Medulla oblongata (tissue), 1 donor: ENCODE measurements around the gene SSBP3.

Experiments used
- DNase-seq: peaks from one replicate; pipeline ENCODE4 v3.0.0-alpha.2; 2015; ENCODE audit errors: extremely low spot score

Gene SSBP3

DNA sequence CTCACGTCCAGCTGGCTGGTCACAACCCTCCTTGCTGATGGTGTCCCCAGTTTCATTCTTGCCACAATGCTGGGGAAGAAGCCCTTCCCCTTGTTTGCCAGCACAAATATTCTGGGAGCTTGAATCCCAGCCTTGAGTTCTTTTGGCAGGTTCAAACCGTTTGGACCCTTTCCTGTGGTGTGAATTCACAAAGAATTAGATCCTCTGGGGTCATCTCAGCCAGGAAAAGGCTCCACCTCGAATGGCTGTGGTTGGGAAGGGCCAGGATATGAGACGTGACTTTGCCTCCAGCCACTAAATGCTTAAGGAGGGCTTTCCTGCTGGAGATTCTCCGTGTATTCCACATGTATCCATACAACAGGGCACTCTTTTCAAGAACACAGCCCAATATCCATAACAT lies 139.3 kb downstream of the SSBP3 start:
- no peak for DNase-seq

DNA sequence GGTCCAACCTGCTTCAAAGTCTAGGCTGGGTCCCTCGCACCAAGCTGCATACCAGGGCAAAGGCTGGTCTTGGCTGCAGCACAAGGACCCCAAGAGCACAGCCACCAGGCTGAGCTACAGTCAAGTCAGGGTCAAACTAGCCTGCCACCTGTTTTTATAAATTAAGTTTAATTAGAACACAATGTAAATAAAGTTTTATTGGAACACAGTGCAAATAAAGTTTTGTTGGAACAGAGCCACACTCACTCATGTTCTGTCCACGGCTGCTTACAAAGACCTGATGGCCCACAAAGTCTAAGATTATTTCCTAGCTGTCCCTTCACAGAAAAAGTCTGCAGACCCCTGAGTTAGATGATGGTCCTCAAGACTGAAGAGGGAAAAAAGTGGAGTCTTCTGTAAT lies 140.0 kb downstream of the SSBP3 start:
- DNase-seq = no peak

DNA sequence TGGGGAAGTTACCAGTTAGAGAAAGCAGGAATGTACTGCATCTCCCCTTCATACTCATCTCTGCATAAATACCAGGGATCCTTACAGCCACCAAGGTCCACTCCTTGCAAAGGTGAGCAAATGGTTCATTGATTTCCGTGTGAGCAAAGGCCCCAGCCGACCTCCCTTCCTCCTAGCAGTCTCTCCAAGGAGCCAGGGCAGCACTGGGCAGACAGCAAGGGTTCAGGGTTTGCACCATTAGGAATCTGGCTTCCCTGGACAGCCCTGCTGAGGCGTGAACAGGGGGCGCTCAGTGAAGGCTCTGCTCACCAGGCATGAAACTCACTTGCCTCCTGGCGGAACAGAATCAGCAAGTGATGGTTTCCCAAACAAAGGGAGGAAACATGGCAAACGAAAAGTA lies 140.5 kb downstream of the SSBP3 start:
- no peak for DNase-seq

DNA sequence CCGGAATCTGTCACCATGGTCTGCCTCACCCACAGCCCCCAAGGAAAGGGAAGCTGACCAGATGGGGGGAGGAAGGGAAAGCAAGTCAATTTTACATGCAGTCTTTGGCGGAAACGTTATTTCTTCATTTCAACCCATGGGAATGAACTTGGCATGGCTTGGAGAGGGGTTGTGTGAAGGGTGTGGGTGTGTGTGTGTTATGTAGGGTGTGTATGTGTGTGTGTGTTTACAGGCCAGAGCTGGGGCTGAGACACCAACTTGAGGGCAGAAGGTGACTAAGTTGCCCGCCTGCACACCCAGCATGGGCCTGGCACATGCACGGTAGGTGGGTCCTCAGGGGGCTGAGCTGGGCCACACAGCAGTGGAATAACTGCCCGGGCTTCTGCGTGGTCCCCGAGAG lies 141.1 kb downstream of the SSBP3 start:
- DNase-seq = no peak

DNA sequence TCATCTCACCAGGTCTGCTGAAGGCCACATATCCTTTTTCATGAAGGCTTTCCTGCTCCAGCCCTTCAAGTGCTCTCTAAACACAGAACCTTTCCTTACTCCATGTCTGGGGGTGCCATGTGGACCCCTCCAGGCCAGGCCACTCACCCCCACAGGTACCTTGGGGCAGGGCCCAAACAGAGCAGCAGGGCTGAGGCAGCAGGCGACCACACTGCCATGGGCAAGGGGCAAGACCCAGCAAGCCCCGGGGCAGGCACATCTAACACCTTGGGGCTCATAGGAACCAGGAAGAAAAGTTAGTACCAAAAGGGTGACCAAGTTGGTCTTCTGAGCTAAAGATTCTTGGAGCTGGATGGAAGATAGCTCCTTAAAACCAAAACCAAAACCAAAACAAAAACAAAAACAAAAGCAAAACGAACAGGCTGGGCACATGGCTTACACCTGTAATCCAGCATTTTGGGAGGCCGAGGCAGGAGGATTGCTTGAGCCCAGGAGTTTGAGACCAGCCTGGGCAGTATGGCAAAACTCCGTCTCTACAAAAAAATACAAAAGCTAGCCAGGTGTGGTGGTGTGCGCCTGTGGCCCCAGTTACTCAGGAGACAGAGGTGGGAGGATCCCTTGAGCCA lies 142.5 kb downstream of the SSBP3 start:
- DNase-seq = no peak

DNA sequence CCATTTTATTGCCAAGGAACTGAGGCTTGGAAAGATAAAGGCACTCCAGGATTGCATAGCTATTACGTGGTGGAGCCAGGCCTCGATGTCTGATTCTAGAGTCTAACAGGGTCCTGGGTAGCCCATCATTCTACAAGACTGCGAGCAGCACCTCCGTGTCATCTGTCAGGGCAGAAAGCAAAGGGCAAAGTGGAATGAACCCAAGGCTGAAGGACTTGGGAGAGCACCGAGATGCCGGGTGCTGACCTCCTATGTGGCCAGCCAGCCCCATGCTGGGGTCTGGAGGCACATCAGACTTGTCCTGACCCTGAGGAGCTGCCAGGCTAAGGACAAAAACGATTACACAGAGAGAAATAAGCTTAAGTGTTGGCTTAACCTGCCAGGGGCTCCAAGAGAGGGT lies 143.9 kb downstream of the SSBP3 start:
- DNase-seq = no peak

DNA sequence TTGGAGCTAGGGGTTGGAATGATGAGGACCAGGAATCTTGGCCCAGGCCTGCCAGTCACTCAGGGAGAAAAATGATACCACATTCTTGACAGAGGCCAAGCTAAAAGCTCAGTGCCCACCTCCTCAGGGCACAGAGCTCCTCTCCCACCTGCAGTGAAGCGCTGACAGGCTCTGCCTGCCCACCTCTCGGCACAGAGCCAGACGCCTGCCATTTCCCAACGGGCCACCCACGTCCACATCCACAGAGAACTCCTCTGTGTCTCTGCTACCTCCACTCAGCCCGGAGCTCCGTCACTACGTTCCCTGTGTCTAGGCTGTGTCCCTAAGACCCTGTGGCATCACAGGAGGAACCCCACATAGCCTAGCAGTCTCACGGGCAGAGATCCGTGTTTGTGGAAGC lies 145.4 kb downstream of the SSBP3 start:
- DNase-seq = no peak

DNA sequence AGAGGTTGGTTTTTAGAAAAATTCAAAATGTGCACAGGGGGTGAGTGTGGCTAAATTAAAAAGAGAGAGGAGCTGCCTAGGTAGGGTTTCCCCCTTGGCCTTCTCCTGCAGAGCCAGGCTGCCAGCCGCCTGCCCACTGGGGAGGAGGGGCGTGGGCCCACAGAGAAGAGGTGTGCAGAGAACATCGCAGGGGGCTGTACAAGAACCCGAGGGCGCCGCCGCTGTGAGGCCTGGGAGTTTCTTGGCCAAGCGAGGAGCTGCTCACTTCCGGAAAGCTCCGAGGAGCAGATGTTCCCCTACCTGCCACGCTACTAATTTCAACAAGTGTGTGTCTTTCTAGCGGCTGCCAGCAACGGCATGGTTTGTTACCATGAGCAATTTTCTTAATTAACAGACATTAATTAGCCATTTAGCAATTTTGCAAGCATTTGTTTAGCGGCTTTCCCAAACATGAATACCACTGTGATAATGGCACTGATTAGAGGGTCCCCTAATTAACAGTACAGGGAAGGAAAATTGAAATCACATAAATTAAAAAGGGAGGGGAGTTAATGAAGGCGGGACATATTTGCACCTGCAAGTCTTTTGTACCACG lies 146.6 kb downstream of the SSBP3 start:
- DNase-seq = no peak

DNA sequence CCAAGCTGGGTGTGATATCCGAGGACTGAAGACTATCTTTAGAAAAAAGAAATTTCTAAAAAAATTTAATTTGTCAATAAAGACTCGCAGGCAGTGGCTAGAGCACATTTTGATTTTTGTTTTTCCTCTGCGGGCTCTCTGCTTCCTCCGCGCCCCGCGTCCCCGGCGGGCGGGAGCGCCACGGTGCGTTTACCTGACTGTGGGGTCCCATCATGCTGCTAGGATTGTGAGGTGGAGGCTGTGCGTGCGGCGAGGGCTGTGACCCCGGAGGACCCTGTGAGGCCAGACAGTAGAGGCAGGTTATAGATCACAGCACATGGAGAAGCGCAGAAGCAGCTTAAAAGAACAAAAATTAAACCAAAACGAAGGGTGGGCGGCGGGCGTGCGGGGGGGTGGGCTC lies 148.3 kb downstream of the SSBP3 start:
- DNase-seq = no peak

DNA sequence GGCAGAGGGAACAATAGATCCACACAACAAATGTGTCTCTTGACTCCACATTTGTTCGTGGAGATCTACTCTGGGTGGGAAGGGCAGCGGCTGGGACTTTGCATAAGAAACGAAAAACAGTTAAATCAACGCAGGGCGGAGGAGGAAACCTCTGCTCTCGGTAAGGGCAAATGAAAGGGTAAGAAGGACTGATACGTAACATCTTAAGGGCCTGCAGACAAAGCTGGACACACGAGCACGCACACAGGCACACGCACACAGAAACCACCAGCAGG lies 148.9 kb downstream of the SSBP3 start:
- no peak for DNase-seq

DNA sequence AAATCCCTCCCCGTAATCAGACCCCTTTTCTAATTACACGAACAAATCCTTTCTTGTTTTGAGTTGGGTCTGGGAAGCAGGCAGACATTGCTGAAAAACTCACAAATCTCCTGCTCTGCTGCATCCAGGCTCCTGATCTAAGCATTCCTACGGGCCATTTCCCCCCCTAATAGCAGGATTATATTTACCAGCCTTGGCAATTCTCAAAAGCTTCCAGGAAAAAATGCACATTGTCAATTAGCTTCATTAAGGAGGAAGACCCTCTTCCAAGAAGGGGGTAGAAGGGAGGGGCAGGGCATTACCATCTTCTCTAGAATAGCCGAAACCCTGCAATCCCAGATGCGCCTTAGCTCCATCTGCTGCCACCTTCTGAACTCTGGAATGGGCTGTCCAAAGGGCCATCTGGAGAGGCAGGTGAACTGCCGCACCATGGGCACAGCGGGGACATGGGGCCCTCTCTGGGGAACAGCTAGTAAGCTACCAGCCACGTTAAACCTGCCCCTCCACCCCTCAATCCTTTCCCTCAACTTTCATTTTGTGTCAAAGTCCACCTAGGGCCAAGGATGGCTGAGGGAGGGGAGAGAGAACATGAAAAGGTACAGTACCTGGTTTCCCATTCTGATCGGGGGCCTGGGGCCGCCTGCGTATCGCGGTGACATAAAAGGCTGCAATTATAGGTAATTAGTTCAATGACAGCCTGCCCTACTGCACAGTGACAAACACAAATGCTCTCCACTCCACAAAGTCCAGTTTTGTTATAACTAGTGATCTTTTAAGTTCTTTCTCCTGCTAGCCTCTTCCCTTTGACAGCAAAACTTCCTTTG lies 149.5 kb downstream of the SSBP3 start:
- no peak for DNase-seq

DNA sequence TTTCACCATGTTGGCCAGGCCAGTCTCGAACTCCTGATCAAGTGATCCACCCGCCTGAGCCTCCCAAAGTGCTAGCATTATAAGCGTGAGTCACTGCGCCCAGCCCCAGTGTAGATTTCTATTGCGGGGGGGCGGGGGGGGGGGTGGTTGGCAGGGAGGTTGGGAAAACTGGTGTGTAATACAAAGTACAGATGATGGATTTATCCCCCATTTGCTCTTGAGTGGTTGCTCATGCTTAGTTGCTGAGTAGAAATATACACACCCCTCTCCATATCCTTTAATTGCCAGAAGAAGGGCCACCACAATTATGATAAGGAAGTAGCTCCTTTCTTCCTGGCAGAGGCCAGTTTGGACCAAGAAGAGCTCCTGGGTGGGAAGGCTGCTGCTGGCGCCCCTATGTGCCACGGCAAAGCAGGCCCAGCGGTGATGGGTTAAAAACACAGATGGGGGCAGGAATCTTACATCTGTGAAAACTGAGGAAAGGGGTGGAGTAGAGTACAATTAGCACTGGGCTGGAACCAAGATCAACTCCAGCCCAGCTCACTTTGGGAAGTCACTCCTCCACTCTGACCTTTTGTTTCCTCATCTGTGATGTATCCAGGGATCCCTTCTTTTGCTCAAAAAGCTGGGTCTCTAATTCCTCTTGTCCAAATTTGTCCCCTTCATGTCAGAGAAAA lies 151.0 kb downstream of the SSBP3 start:
- DNase-seq = no peak

DNA sequence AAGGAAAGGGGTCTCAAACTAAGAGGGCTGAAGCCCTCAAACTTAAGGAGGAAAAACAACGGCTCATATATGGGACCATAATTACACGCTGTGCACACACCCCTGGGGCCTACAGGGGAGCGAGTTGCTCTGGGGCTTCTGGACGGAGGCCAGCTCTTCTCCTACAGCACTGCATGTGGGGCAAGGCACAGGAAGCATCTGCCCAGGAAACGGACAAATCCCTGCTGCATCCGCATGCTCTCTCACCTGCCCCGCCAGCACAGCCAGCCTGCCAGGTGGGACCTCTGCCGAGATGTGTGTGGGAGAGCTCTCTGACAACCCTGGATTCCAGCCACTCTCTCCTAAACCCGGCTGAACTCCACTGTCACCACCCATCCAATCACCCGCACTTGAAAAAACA lies 152.1 kb downstream of the SSBP3 start:
- no peak for DNase-seq

DNA sequence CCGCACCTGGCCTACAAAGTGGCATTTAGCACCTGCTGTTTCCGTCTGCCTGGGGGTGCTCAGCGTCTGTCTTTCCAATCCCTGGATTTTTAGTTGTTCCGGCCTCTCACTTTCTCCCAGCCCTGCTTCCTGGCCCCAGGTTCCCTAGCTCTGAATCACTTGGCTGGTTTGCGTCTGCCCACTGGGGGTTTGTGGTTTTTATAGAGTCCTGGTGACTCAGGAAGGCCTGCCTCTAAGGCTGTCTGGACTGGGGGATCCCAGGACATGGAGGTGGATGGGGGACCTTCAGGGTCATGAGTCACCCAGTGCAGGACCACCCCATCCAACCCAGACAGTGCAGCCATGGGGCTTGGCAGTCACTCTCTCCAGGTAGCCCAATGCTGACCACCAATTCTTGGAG lies 152.7 kb downstream of the SSBP3 start:
- no peak for DNase-seq

DNA sequence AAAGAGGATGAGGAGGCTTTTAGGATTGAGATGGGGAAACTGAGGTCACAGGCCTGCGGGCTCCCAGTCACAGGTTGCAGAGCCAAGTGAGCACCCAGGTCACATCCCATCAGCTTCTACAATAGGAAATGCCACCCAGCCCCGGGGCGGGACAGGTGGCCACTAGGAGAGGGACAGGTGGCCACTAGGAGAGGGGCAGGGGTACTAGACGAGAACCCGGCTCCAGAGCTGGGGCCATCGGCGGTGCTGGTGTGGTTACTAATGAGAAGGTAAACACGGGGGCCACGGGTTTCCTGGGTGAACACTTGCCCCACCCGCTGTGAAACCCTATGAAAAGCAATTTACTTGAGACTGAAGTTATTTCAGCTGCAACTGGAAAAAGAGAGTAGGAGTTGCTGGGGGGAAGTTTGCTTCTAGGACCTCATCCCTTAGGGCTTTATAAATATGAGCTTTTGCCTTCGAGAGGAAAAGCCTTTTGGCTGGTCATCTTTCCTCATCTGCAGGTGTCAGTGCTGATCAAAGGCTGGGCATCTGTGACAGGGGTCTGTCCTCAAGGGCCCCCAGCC lies 153.7 kb downstream of the SSBP3 start:
- DNase-seq = no peak

DNA sequence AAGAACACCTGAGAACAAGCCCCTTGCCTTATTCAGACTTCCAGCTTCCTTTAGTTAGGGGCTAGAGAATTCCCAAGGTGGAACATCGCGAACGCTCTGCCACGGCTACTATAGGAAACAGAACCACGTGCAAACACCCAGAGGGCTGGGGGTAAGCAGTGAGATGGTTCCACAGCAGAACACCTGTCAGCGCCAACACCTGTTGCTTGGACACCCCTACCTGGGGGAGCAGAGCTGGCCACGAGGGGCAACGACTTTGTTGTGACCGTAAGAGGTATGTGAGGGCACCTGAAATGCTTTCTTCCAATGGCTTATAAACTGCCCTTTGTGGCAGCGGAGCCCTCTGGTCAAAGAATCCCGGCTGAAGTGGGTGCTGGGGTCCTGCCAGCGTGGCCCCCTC lies 155.5 kb downstream of the SSBP3 start:
- DNase-seq = no peak

DNA sequence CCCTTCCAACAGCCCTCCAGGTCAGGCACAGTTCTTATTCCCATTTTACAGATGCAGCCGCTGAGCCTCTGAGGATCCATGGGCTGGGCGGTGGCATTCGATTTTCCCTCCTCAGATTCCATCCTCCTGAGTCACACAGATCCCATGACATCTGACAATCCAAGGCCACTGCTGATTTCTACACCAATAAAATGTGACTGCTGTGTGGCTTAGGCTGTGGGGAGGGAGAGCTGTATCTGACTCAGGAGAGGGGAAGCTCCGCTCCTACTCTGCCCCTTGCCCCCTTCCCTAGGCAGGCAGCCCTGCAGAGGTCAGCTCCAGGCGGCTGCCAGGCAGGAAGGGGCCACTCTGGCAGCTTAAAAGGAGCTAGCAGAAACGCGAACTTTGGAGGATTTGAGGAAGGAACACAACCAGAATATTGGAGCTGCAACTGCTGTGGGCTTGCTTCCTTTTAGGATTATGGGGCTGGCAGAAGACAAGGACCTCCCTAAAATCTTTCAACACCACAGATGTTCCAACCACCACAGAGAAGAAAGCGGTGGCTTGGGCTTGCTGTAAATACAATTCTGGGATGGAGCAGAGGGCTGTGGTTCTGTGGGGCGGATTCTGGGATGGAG lies 156.3 kb downstream of the SSBP3 start:
- no peak for DNase-seq

DNA sequence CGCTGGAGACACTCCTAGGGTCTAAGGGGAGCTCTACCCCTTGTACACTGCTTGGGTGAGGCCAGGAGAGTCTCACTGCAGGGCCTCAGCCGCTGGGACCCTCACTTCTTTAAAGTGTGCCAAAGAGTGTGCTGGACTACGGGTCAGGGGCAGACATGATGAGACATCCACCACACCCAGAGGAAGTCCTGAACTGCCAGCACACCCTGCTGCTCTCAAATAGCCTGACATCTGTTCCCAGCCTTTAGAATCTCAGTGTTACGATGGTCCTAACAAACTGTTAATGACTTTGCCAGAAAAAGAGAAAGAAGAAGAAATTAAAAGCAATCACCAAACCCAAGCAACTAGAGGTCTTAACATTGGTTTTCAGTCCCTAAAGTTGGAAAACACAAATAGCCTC lies 157.2 kb downstream of the SSBP3 start:
- no peak for DNase-seq

DNA sequence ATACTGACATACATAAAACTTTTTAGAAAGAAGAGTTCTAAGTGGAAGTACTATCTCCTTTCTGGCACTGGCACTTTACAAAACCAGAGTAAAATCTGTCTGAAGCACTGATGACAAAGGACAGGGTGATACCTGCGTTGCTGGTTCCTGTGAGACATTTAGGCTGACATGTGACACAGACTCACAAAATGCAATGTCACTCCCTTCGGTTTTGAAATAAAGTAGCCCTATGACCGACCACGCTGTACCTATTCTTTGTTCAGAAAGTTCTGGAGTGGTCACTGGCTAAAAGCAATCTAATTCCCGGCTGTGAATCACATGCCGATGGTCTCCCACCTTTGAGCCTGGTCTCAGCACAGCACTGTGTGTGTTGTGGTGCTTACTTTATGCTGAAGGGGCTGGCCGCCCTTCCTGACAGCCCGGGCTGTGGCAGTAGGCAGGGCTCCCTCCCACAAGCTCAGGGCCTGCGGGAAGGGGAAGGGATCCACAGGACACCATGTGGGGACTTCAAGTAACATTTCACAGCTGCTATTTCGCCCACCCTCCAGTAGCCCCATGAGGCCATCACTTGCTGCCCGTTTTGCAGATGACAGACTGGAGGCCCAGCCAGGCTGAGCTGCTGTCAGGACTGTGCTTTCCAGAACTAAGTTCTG lies 158.2 kb downstream of the SSBP3 start:
- no peak for DNase-seq

DNA sequence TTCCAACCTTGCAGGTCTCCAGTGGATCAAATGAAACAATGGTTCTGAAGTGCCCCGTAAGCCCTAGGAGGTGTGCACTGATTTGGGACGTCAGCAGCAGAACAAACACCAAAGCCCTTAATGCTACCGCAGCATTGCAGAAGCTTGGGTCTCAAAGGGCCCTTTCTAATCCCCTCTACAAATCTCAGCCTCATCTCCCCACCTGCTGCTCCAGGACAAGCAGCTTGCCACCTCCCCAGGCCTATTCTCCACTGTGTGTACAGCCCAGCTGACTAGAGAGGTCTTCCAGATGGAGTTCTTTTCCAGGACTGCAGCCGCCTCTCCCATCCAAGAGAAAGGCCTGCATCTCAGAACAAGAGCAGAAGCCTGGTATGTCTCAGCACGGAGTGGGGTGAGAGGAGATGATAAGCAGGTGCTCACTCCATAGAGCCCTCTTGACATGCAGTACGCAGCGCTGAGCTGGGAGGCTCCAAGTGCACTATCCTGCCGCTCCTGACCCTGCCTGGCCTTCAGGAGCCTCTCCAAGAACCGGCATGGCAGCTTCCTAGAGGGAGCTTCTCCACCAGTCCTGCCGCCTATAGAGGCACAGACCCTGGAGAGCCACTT lies 160.0 kb downstream of the SSBP3 start:
- no peak for DNase-seq

DNA sequence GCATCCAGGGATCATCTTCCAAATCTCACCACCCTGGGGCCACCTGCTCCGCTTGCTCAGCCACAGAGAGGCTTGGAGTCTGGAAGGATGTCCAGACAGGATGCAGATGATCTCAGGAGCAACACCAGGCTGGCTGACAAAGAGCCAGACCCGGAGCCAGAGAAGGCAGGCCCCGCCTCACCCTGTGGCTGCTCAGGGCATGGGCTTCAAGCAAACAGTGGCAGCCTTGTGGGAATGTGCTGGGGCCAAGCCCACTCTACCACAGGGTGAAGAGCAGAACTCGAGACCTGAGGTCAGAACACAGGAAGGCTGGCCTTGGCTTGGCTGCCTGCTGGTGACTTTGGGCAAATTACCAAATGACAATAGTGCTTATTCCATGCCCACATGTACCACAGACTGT lies 160.7 kb downstream of the SSBP3 start:
- no peak for DNase-seq
